NCI-H748 treated with DMSO at 0.1 percent for 48 hours (cell line): Measurements from ENCODE around the gene ESD.

Experiments used
- DNase-seq: peaks from one replicate; lab custom pipeline; 2025; lab: John Stamatoyannopoulos, UW

The ESD gene

GRCh38 chr13:46745062-46745461 lies 51.9 kb downstream of the ESD start:
- DNase-seq: no peak

GRCh38 chr13:46743191-46743590 lies 53.8 kb downstream of the ESD start:
- DNase-seq: no peak

DNA sequence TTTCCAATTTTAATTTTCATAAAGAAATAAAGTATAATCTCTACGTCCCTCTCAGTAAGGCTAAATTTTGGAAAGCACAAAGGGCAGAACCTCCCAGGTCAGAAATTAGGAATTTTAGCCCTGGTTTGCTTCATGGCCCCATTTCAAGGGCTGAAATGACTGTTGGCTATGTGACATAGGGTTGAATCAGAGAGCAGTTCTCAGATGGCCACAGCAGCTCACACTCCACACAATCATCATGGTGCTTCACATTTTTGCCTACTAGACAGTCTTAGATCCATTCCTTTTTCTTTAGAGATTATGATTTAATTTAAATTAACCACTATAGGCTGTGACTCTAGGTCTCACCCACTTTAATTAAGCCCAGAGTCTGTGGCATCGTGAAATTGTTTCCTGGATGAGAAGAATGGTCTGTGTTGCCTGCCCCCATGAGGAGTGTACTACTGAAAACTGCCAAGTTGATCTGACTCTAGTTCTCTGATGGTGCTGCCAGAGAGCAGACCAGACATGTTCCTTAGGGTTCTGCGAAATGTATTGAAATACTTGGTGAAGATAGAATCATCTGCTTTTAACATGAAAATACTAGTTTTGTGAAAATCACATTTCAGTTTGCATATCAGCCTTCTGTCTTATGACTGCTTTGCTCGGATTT lies 57.4 kb downstream of the ESD start:
- no peak for DNase-seq

GRCh38 chr13:46738766-46739165 lies 58.2 kb downstream of the ESD start:
- no peak for DNase-seq

DNA sequence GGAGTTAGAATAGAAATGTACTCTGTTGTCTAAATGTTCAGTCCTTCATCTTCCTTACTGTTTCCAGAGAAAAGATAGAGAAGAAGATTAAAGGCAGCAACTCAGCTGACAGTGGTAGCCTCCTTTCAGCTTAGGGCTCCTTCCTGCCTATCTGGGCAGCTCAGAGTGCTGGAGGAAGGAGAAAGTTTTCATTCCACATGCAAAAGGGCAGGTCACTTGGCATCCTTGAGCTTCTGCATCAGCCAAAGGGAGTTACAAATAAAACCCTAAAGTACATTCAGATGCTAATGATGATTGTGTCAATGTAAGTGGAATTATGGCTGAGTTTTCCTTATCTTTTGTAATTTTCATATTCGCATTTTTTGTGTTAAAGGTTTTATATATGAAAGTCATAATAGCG lies 58.9 kb downstream of the ESD start:
- no peak for DNase-seq

DNA sequence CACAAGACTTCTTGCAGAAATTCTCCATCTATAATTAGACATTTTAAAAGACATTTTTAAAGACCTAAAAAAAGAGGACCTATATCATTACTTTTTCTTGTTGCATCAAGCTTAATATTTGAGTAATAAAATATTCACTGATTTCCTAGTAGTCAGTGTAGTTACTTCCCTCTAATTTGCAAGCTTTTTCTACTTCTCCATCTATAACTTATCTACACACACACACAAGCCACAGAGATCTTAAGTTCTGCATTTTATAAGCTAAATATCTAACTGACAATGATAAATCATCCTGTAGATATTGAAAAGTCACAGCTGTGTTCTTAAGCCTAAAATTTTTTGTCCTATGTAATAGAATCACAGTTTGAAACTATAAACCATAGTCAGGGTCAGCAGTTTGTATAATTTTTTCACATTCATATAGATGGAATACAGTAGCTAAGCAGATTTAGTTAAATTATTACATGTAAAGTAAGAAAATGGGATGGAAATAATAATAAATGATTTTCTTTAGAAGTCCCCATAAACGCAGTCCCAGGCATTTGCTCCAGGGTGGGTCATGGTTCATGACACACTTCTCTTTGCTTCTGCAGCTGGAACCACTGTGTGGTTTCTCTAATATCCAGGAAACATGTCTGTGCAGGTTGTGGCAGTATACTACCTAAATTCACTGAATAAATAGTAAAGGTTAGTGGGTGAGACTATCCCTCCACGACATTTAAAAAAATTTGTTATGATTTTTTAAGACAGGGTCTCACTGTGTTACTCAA lies 60.2 kb downstream of the ESD start:
- no peak for DNase-seq

- DNase-seq: no peak
Observed at GRCh38 chr13:46735425-46735824, 61.5 kb downstream of the ESD start.

DNA sequence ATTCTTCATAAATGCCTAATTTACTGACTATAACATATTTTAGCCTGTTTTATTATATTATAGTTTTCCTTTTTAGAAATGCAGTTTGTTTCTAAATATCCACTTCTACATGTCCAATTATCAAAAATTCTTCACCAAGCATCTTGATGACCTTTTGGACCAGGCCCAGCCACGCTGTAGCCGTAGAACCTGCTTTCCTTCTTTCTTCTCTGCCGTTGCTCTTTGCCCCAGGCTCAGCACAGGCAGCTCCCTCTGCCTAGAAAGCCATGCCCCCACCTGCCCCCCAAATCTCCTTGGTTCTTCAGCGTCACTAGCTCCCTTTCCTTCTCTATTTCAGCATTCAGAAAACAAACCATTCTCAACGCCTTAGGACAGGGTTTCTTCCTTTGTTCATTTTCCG lies 65.4 kb downstream of the ESD start:
- DNase-seq: no peak

GRCh38 chr13:46728777-46729176 lies 68.2 kb downstream of the ESD start:
- no peak for DNase-seq

DNA sequence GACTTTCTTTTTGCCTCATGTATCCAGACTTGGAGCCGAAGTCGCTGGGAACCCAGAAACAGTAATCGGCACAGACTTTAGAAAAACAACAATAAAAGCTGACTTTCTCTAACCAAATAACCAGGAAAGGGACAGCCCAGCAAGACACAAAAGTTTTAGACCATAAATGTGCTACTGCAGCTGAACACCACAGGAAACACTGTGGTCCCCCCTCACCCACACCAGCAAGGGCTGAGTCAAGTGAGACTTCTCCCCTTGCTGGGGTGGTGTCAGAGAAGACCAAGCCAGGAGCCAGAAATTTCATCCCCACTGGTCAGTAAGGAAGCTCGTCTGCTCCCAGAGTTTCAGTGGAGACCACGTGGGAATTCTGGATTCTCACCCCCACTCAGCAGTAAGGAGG lies 70.6 kb downstream of the ESD start:
- no peak for DNase-seq
